Measurements from ENCODE around the gene RELA. TPM values are rescaled to one million over a fixed set of nuclear protein-coding genes. Genes with fewer than 3 reads are reported as not detected.
A peak's percentile ranks its signal among the peaks of the same experiment; 100 is the strongest.

The RELA gene
- polyA plus RNA-seq, 3 donors: 21.3 to 67.9 (median 30.9) TPM

DNA sequence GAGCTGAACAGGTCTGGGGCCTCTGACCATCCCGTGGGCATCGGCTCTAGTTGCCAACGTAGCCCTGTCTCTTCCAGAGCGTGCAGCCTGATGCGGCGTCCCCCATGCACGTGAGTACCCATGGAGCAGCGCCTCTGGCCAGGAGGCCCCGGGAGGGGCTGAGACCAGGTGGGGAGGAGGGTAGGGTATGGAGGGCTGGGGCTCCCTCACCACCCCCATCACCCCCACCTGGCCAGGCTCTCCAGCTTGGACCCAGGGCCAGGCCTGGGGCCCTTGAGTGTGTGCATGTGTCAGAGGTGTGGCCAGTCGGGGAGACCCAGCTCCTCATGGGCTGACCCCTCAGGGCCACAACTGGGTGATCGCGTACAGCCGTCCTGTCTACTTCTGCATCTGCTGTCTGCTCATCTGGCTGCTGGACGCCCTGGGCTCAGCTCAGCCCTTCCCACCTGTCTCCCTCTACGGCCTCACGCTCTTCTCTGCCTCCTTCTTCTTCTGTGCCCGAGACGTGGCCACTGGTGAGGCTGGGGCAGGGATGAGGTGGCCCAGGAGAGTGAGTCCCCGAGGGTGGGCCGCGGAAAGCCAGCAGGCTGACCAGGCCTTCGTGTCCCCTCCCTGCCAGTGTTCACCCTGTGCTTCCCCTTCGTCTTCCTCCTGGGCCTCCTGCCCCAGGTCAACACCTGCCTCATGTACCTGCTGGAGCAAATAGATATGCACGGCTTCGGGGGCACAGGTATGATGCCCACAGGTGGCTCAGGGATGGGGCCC, 38.7 kb downstream of the RELA start:
- WGBS (ENCODE audit: insufficient coverage): 97% methylated on average over 16 of the region's 25 CpGs
- no peak for DNase-seq
- Mint-ChIP-seq H3K4me1 (peaks cover 6% of the 10 kb centered on the region), H3K4me3 (no peak overlapping the region), H3K27ac (peak overlapping the region in 1 of 7 donors; percentile 62), H3K27me3 (ENCODE audit: low read depth in 3 of 3) (no peaks in the 10 kb centered on the region), H3K9me3 (no peaks in the 10 kb centered on the region), H3K36me3 (peaks cover 63 to 96% of the 10 kb centered on the region in 2 donors)
- H3K36me3 ChIP-seq (replicated peaks in 1 of 2; ENCODE audit: control insufficient read depth in 1 of 2, insufficient read depth in 2 of 2, low read length in 2 of 2): peaks cover 92 to 93% of the 10 kb centered on the region in 2 donors
- no peak overlapping the region for H3K9ac ChIP-seq (ENCODE audit: insufficient read depth, low read length, poor library complexity, severe bottlenecking)
- no peaks in the 10 kb centered on the region for H3K27me3 ChIP-seq (ENCODE audit: control insufficient read depth in 2 of 2, insufficient read depth in 2 of 2, low read length in 2 of 2)
- no peak overlapping the region for H3K4me2 ChIP-seq (replicated peaks; ENCODE audit: extremely low read depth, low read length, poor library complexity, severe bottlenecking)
- peaks cover 3 to 7% of the 10 kb centered on the region in 2 donors for H3K4me1 ChIP-seq (ENCODE audit: control insufficient read depth in 1 of 2, insufficient read depth in 2 of 2, low read length in 2 of 2)
- peaks cover 74% of the 10 kb centered on the region for H4K20me1 ChIP-seq (ENCODE audit: insufficient read depth, low read length)
- H2AFZ ChIP-seq (ENCODE audit: insufficient read depth, low read depth, low read length, poor library complexity, severe bottlenecking): no peak overlapping the region
- no peaks in the 10 kb centered on the region for H3K9me3 ChIP-seq (replicated peaks in 1 of 2; ENCODE audit: control insufficient read depth in 1 of 2, insufficient read depth in 1 of 2, low read length in 2 of 2)
- intact Hi-C loops (cut with micrococcal nuclease): loop anchor here (10.0 kb wide), 3 partner anchors 81 to 371 kb away; no protein-coding TSS in a partner anchor
- H3K4me3 ChIP-seq (replicated peaks in 1 of 3; ENCODE audit: low read depth in 2 of 3, low read length in 3 of 3): no peak overlapping the region
- no peak overlapping the region for H3K27ac ChIP-seq (ENCODE audit: low read depth in 1 of 2, low read length in 2 of 2)
- TF ChIP-seq, protein P1, sequence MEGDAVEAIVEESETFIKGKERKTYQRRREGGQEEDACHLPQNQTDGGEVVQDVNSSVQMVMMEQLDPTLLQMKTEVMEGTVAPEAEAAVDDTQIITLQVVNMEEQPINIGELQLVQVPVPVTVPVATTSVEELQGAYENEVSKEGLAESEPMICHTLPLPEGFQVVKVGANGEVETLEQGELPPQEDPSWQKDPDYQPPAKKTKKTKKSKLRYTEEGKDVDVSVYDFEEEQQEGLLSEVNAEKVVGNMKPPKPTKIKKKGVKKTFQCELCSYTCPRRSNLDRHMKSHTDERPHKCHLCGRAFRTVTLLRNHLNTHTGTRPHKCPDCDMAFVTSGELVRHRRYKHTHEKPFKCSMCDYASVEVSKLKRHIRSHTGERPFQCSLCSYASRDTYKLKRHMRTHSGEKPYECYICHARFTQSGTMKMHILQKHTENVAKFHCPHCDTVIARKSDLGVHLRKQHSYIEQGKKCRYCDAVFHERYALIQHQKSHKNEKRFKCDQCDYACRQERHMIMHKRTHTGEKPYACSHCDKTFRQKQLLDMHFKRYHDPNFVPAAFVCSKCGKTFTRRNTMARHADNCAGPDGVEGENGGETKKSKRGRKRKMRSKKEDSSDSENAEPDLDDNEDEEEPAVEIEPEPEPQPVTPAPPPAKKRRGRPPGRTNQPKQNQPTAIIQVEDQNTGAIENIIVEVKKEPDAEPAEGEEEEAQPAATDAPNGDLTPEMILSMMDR (IDR thresholded peaks at IDR 0.05): no peak
- peaks cover 22% of the 10 kb centered on the region for H3K79me2 ChIP-seq (ENCODE audit: insufficient read depth, low read length)

DNA sequence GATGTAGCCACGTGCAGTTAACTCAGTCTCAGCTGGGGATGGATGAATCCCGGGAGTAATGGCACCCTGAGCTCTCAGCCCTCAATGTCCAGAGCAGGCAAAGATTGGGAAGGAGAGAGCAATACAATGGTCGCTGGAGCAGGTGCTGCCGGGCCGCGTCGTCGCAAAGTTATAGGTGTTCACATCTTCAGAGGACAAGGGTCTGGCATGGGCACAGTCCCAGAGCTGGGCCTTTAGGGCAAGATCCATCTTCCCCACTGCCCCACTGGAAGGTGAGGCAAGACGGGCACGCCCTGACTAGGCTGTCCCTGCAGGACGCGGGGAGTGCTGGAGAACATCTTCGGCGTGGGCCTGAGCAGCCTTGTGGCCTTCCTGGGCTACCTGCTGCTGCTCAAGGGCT, 39.5 kb downstream of the RELA start:
- intact Hi-C loops (cut with micrococcal nuclease): loop anchor here (10.0 kb wide), 3 partner anchors 82 to 372 kb away; no protein-coding TSS in a partner anchor
- Mint-ChIP-seq H3K36me3 (peaks cover 65 to 96% of the 10 kb centered on the region in 2 donors), H3K9me3 (no peaks in the 10 kb centered on the region), H3K27me3 (ENCODE audit: low read depth in 3 of 3) (no peaks in the 10 kb centered on the region), H3K27ac (no peak overlapping the region), H3K4me1 (peaks cover 6% of the 10 kb centered on the region), H3K4me3 (no peak overlapping the region)
- 98% methylated on average over 9 of the region's 14 CpGs for WGBS (ENCODE audit: insufficient coverage)
- Histone ChIP-seq H4K20me1 (ENCODE audit: insufficient read depth, low read length) (peaks cover 79% of the 10 kb centered on the region), H3K79me2 (ENCODE audit: insufficient read depth, low read length) (peaks cover 29% of the 10 kb centered on the region), H3K27ac (ENCODE audit: low read depth in 1 of 2, low read length in 2 of 2) (no peak overlapping the region), H3K27me3 (ENCODE audit: control insufficient read depth in 2 of 2, insufficient read depth in 2 of 2, low read length in 2 of 2) (no peaks in the 10 kb centered on the region), H3K4me1 (ENCODE audit: control insufficient read depth in 1 of 2, insufficient read depth in 2 of 2, low read length in 2 of 2) (peaks cover 3 to 7% of the 10 kb centered on the region in 2 donors), H3K9me3 (replicated peaks in 1 of 2; ENCODE audit: control insufficient read depth in 1 of 2, insufficient read depth in 1 of 2, low read length in 2 of 2) (no peaks in the 10 kb centered on the region), H3K4me3 (replicated peaks in 1 of 3; ENCODE audit: low read depth in 2 of 3, low read length in 3 of 3) (no peak overlapping the region), H3K9ac (ENCODE audit: insufficient read depth, low read length, poor library complexity, severe bottlenecking) (no peak overlapping the region), H2AFZ (ENCODE audit: insufficient read depth, low read depth, low read length, poor library complexity, severe bottlenecking) (no peak overlapping the region), H3K4me2 (replicated peaks; ENCODE audit: extremely low read depth, low read length, poor library complexity, severe bottlenecking) (no peak overlapping the region), H3K36me3 (replicated peaks in 1 of 2; ENCODE audit: control insufficient read depth in 1 of 2, insufficient read depth in 2 of 2, low read length in 2 of 2) (peaks cover 92 to 93% of the 10 kb centered on the region in 2 donors)
- TF ChIP-seq, protein P1 (IDR thresholded peaks at IDR 0.05): no peak
- DNase-seq: no peak

Data from CD14-positive monocyte (primary cell).